BLaER1 treated with 17β-estradiol and CSF1 and Interleukin-3, amounts not matched to agents 10 nM and 100 nM (cell line): ENCODE data around the gene PPP1R12B.
A peak's percentile ranks its signal among the peaks of the same experiment; 100 is the strongest.
"Not testable (repeated sequence)": the region's sequence is repeated elsewhere in the genome, so short reads cannot be mapped to it uniquely, and the experiment has no call there.

Experiments used
- H3K27ac ChIP-seq, 11 experiments: shearing (Covaris generic); formaldehyde crosslinking; 2 replicates each; pipeline ENCODE4 v1.8.1; 2022
- H3K27me3 ChIP-seq, 11 experiments: shearing (Covaris generic); formaldehyde crosslinking; 2 replicates each; pipeline ENCODE4 v1.8.1; 2022
- H3K36me3 ChIP-seq, 11 experiments: shearing (Covaris generic); formaldehyde crosslinking; 2 replicates each; pipeline ENCODE4 v1.8.1; 2022
- H3K4me1 ChIP-seq, 10 experiments: shearing (Covaris generic); formaldehyde crosslinking; 2 replicates each; pipeline ENCODE4 v1.8.1; 2022
- H3K4me2 ChIP-seq, 11 experiments: shearing (Covaris generic); formaldehyde crosslinking; 2 replicates each; pipeline ENCODE4 v1.8.1; 2022
- H3K4me3 ChIP-seq, 10 experiments: shearing (Covaris generic); formaldehyde crosslinking; 2 replicates each; pipeline ENCODE4 v1.8.1; 2022
- H3K9ac ChIP-seq, 11 experiments: shearing (Covaris generic); formaldehyde crosslinking; 2 replicates each; pipeline ENCODE4 v1.8.1; 2022
- H3K9me3 ChIP-seq, 11 experiments: shearing (Covaris generic); formaldehyde crosslinking; replicated peaks in 1 of 11; 2 replicates each; pipeline ENCODE4 v1.8.1; 2022
- H4K20me1 ChIP-seq, 11 experiments: shearing (Covaris generic); formaldehyde crosslinking; 2 replicates each; pipeline ENCODE4 v1.8.1; 2022
- Cebpa-rat ChIP-seq, 11 experiments: shearing (Covaris generic); IDR thresholded peaks; 2 replicates each; pipeline ENCODE4 v1.8.1; 2022

PPP1R12B gene

DNA sequence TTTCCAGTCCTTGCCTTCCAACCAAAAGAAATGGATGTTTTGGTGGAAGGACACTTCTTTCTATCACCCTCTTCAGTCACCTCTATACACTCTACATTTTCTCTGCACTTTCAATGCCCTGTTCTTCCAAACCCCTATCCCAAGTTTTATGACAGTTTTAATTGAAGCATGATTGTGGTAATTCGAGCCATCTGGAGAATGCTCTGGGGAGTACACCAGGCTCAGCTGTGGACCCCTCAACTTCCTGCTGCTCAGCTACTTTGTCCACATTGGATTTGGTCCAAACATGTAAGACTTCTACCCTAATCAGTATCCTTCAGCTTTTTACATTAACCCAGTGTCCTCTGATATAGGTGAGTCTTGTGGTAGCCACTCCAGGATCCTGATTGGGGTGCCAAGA is 232.1 kb downstream of the PPP1R12B start:
- Histone ChIP-seq H3K27ac (no peak overlapping the region), H3K9ac (no peak overlapping the region)

DNA sequence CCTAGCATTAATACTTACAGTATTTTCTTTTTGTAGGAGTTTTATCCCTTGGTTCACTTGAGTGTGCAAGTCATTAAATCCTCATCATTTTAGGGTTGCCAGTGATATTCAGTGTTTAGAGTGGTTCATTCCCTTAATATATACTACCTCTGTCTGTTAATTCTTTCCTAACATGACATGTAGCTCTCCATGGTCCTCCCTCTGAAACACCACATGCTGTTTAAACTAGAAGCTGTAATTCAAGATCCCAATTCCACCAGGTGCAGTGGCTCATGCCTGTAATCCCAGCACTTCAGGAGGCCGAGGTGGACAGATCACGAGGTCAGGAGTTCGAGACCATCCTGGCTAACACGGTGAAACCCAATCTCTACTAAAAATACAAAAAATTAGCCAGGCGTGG is 233.9 kb downstream of the PPP1R12B start:
- peaks cover 15 to 44% (median 37%) of the 10 kb centered on the region in 10 experiments for H3K4me1 ChIP-seq

More for the DNA sequence above, 232.1 kb downstream of the PPP1R12B start:
- no peak for TF ChIP-seq Cebpa-rat (IDR thresholded peaks at IDR 0.05)
- peaks cover under 1 to 26% (median 20%) of the 10 kb centered on the region in 10 experiments; a peak in 18 of 20 replicates for H3K4me1 ChIP-seq
- H3K4me3 ChIP-seq, result no peak overlapping the region
- H3K36me3 ChIP-seq, result peaks cover 0 to 22% (median 0%) of the 10 kb centered on the region in 11 experiments; a peak in 6 of 22 replicates
- H3K27me3 ChIP-seq, result peaks cover 0 to 94% (median 0%) of the 10 kb centered on the region in 11 experiments; a peak in 4 of 22 replicates
- peaks cover 0 to 5% (median 0%) of the 10 kb centered on the region in 11 experiments; a peak in 1 of 22 replicates for H4K20me1 ChIP-seq
- peak overlapping the region in 9 of 11 experiments; percentile 19 to 91 (median 78); a peak in 18 of 22 replicates for H3K4me2 ChIP-seq
- no peaks in the 10 kb centered on the region for H3K9me3 ChIP-seq

DNA sequence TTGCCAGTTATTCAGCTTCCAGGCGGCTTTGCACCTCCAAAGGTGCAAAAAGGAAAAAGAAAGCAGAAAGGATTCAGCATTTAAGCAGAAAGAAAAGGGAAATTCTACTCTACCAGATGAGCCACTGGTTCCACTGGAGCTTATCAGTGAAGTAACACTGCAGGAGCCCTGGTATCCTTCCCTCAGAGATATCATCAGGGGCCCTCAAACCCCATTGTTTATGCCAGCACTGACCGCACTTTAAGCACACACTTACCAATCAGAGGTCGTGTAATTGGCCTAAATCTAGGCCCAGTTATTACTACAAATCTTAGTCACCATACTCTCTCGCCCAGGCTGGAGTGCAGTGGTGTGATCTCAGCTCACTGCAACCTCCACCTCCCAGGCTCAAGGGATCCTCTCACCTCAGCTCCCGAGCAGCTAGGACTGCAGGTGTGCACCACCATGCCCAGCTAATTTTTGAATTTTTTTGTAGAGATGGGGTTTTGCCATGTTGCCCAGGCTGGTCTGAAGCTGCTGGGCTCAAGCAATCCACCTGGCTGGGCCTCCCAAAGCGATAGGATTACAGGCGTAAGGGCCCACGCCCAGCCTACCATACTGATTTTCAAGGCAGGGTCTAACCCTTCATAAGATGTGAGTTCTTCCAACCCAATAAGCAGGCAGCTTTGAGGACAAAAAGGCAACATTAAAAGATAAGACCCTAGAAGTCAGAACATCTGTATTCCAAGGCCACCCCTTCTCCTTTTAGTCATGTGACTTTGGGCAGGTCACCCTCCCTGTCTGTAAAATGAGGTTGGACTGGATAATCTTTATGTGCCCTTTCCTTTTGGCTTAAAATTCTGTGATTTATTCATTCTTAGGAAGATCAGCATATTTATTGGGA is 236.4 kb downstream of the PPP1R12B start:
- no peak overlapping the region for H3K27ac ChIP-seq
- no peak overlapping the region for H3K4me3 ChIP-seq
- no peak overlapping the region for H3K4me2 ChIP-seq
- TF ChIP-seq Cebpa-rat (IDR thresholded peaks at IDR 0.05), result no peak
- no peak overlapping the region for H3K9ac ChIP-seq
- peaks cover 32 to 64% (median 59%) of the 10 kb centered on the region in 10 experiments for H3K4me1 ChIP-seq
- no peaks in the 10 kb centered on the region for H3K9me3 ChIP-seq
- peaks cover 0 to 22% (median 0%) of the 10 kb centered on the region in 11 experiments; a peak in 6 of 22 replicates for H3K36me3 ChIP-seq
- peaks cover 0 to 32% (median 0%) of the 10 kb centered on the region in 11 experiments; a peak in 4 of 22 replicates for H4K20me1 ChIP-seq
- peaks cover 0 to 95% (median 0%) of the 10 kb centered on the region in 11 experiments; a peak in 5 of 22 replicates for H3K27me3 ChIP-seq

More for the DNA sequence above, 233.9 kb downstream of the PPP1R12B start:
- H3K36me3 ChIP-seq, result peaks cover 0 to 22% (median 0%) of the 10 kb centered on the region in 11 experiments; a peak in 6 of 22 replicates
- H4K20me1 ChIP-seq, result peaks cover 0 to 18% (median 0%) of the 10 kb centered on the region in 11 experiments; a peak in 4 of 22 replicates
- not testable (repeated sequence) for H3K9ac ChIP-seq, H3K4me3 ChIP-seq, H3K4me2 ChIP-seq, H3K9me3 ChIP-seq, H3K27ac ChIP-seq
- peaks cover 0 to 94% (median 0%) of the 10 kb centered on the region in 11 experiments; a peak in 4 of 22 replicates for H3K27me3 ChIP-seq

- peaks cover 0 to 95% (median 0%) of the 10 kb centered on the region in 11 experiments; a peak in 5 of 22 replicates for H3K27me3 ChIP-seq
- H3K9me3 ChIP-seq, result no peaks in the 10 kb centered on the region
- peaks cover 0 to 17% (median 0%) of the 10 kb centered on the region in 11 experiments; a peak in 6 of 22 replicates for H3K36me3 ChIP-seq
- no peak overlapping the region for H3K4me3 ChIP-seq
- no peak for TF ChIP-seq Cebpa-rat (IDR thresholded peaks at IDR 0.05)
- peaks cover 0 to 38% (median 2%) of the 10 kb centered on the region in 11 experiments; a peak in 5 of 22 replicates for H4K20me1 ChIP-seq
- H3K4me2 ChIP-seq, result peak overlapping the region in 9 of 11 experiments; percentile 32 to 81 (median 74); a peak in 14 of 22 replicates
- no peak overlapping the region for H3K27ac ChIP-seq
- H3K4me1 ChIP-seq, result peaks cover 32 to 60% (median 57%) of the 10 kb centered on the region in 10 experiments
- H3K9ac ChIP-seq, result no peak overlapping the region
These were observed 237.1 kb downstream of the PPP1R12B start for GRCh38 chr1:202585590-202585933.

DNA sequence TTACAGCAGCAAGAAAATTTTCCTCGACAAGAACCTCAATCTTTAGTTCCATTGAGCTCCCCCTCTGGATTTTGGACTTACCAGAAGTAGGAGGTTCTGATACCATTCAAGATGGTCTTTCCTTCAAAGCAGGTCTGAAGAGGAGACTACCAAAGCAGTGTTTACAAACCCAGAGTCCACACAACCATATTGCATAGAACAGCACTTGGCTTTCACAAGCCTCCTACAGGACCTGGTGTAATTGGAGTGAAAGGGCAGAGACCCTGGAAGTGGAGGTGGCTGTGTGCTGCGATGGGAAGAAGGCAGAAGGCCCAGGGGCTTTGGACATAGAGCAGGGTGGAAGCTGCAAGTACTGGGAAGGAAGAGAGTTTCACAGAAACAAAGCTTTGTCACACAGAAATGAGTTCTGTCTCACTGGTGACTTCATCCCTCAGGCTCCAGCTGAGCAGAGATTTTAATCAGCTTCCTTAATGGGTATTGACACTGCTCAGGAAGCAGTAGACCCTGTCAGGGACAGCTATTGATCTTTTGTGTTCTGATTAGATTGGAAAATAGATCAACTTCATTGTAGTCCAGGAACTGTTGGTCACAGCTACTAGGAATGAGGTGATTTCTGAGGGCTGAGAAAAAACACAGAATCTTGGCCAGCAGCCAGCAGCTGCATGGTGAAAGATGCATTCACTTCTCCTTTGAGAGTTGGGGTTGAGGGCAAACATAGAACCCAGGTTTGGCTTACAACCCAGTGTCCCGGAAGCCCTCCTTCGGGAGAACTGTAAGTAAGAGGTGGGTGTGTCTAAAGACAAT is 237.7 kb downstream of the PPP1R12B start:
- Histone ChIP-seq H3K4me2 (peak overlapping the region; percentile 4 to 81 (median 67); a peak in 20 of 22 replicates), H3K9ac (no peak overlapping the region), H4K20me1 (peaks cover 0 to 44% (median 3%) of the 10 kb centered on the region in 11 experiments; a peak in 5 of 22 replicates), H3K36me3 (peaks cover 0 to 10% (median 0%) of the 10 kb centered on the region in 11 experiments; a peak in 6 of 22 replicates), H3K27me3 (peaks cover 0 to 97% (median 0%) of the 10 kb centered on the region in 11 experiments; a peak in 5 of 22 replicates), H3K4me1 (peaks cover 32 to 60% (median 56%) of the 10 kb centered on the region in 10 experiments), H3K4me3 (no peak overlapping the region), H3K9me3 (no peaks in the 10 kb centered on the region), H3K27ac (no peak overlapping the region; a peak in 2 of 22 replicates)
- TF ChIP-seq Cebpa-rat (IDR thresholded peaks at IDR 0.05), result no peak

- H3K4me2 ChIP-seq, result peak overlapping the region; percentile 4 to 81 (median 67); a peak in 20 of 22 replicates
- H3K4me3 ChIP-seq, result no peak overlapping the region
- H3K9ac ChIP-seq, result no peak overlapping the region
- H4K20me1 ChIP-seq, result peaks cover 0 to 51% (median 4%) of the 10 kb centered on the region in 11 experiments; a peak in 5 of 22 replicates
- H3K9me3 ChIP-seq, result no peaks in the 10 kb centered on the region
- H3K27me3 ChIP-seq, result peaks cover 0 to 97% (median 0%) of the 10 kb centered on the region in 11 experiments; a peak in 5 of 22 replicates
- peaks cover 0 to 4% (median 0%) of the 10 kb centered on the region in 11 experiments; a peak in 2 of 22 replicates for H3K36me3 ChIP-seq
- no peak overlapping the region for H3K27ac ChIP-seq
- no peak for TF ChIP-seq Cebpa-rat (IDR thresholded peaks at IDR 0.05)
- H3K4me1 ChIP-seq, result peaks cover 32 to 61% (median 55%) of the 10 kb centered on the region in 10 experiments
These were observed 238.4 kb downstream of the PPP1R12B start for GRCh38 chr1:202586871-202587270.

GRCh38 chr1:202587859-202588485 is 239.5 kb downstream of the PPP1R12B start:
- no peak overlapping the region for H3K4me3 ChIP-seq
- no peaks in the 10 kb centered on the region for H3K9me3 ChIP-seq
- TF ChIP-seq Cebpa-rat (IDR thresholded peaks at IDR 0.05), result no peak
- H3K9ac ChIP-seq, result no peak overlapping the region
- peaks cover 0 to 55% (median 4%) of the 10 kb centered on the region in 11 experiments; a peak in 5 of 22 replicates for H4K20me1 ChIP-seq
- H3K27ac ChIP-seq, result no peak overlapping the region
- peaks cover 0 to 100% (median 0%) of the 10 kb centered on the region in 11 experiments; a peak in 5 of 22 replicates for H3K27me3 ChIP-seq
- peaks cover 32 to 61% (median 55%) of the 10 kb centered on the region in 10 experiments for H3K4me1 ChIP-seq
- H3K4me2 ChIP-seq, result peak overlapping the region in 10 of 11 experiments; percentile 2 to 81 (median 70); a peak in 18 of 22 replicates
- no peaks in the 10 kb centered on the region; a peak in 1 of 22 replicates for H3K36me3 ChIP-seq
